Transverse colon (tissue), 4 donors: ENCODE measurements around the gene NPTXR. TPM values are rescaled to one million over a fixed set of nuclear protein-coding genes. Genes with fewer than 3 reads are reported as not detected.

Experiments used
- DNase-seq: peaks from one replicate; pipeline ENCODE4 v3.0.0-alpha.2; 2019
- H3K27ac ChIP-seq, 4 donors: fragments of 200-600 bp; sonication (generic); 2 replicates each; pipeline ENCODE4 v1.5.1; 2016 to 2018; ENCODE audit warnings: inconsistent platforms in 4 of 4
- H3K27me3 ChIP-seq: fragments of 200-600 bp; sonication (generic); 2 replicates; pipeline ENCODE4 v1.5.1; 2017; ENCODE audit warnings: inconsistent platforms
- H3K36me3 ChIP-seq, 4 donors: fragments of 200-600 bp; sonication (generic); 2 replicates each; pipeline ENCODE4 v1.5.1; 2017 to 2019; ENCODE audit warnings: inconsistent platforms in 4 of 4
- H3K4me1 ChIP-seq, 4 donors: fragments of 200-600 bp; sonication (generic); 2 replicates each; pipeline ENCODE4 v1.5.1; 2017 to 2020; ENCODE audit warnings: inconsistent platforms in 4 of 4
- H3K4me3 ChIP-seq, 4 donors: fragments of 200-600 bp; sonication (generic); 1 replicate in 1 of 4; 2 replicates in 3 of 4; pipeline versions ENCODE4 v1.5.1 to v1.6.1; 2017 to 2019; ENCODE audit warnings: inconsistent platforms in 4 of 4
- H3K9me3 ChIP-seq, 2 donors: fragments of 200-600 bp; sonication (generic); 2 replicates each; pipeline ENCODE4 v1.5.1; 2017 to 2019; ENCODE audit warnings: inconsistent platforms in 2 of 2
- EP300 ChIP-seq: sonication (generic); formaldehyde crosslinking; IDR thresholded peaks from one replicate; pipeline ENCODE4 v1.6.1; 2017; ENCODE audit warnings: antibody characterized with exemption, low read depth
- POLR2A ChIP-seq: fragments of 450-650 bp; IDR thresholded peaks from one replicate; pipeline ENCODE4 v1.6.1; 2016; ENCODE audit warnings: antibody characterized with exemption, mild to moderate bottlenecking, moderate library complexity
- POLR2AphosphoS5 ChIP-seq, 3 donors: sonication (generic); formaldehyde crosslinking; IDR thresholded peaks; one replicate each; pipeline ENCODE4 v1.6.1; 2016; ENCODE audit warnings: antibody characterized with exemption in 3 of 3
- WGBS, 2 donors: methylation state at CpG; one replicate each; pipeline ENCODE4 v1.1.5; 2018; ENCODE audit warnings: low coverage in 1 of 2; 5-methylcytosine and 5-hydroxymethylcytosine counted together
- in situ Hi-C, 4 donors: fragments of 200-750 bp; cut with MboI; loops; one replicate each; pipeline versions ENCODE4 v1.15.0 to v1.15.1; 2017; ENCODE audit warnings: low sequenced_read_pairs in 3 of 4, low pct_ligation_motif_present in 1 of 4, low pct_unique_long_range_greater_than_20kb in 1 of 4
- intact Hi-C: fragments of 100-400 bp; cut with DNase I; formaldehyde crosslinking; loops from one replicate; pipeline ENCODE4 v1.15.1; 2023; ENCODE audit warnings: low total_unique reads
- total RNA-seq, 4 donors: library from RNA; depleted of rRNA; stranded (reverse); fragments of >200 nt; gene quantifications; one replicate each; pipeline ENCODE4 v1.1.0, GENCODE V29; 2016
- TF ChIP-seq, protein P1 (sequence below), 5 experiments: fragments of 200-600 bp in 3 of 5; fragments of 450-650 bp in 2 of 5; sonication (generic) in 3 of 5; IDR thresholded peaks; 1 replicate in 2 of 5; 2 replicates in 3 of 5; pipeline ENCODE4 v1.5.1; 2016 to 2017; ENCODE audit warnings: antibody characterized with exemption in 5 of 5, inconsistent platforms in 3 of 5, mild to moderate bottlenecking in 2 of 5, moderate library complexity in 1 of 5

NPTXR gene
- total RNA-seq, 4 donors from 2014 or later: 0.75 to 27.9 (median 1.8) TPM

DNA sequence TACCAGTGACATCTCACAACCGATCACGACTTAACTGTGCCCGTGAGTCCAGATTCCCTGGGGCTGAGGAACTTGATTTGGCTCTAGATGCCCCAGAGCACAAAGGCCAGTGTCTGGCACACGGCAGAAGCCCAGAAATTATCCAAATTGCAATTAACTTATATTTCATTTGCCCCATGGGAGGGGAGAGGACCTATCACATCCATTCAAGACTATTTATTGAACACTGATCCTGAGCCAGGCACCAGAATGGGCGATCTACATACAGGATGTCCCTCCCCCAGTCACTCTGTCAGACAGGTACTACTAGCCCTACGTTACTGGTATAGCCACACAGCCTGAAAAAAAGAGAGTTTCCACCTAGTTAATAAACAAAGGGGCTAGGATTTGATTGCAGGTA lies 55.0 kb downstream of the NPTXR start:
- Histone ChIP-seq H3K36me3 (no peaks in the 10 kb centered on the region), H3K27me3 (no peaks in the 10 kb centered on the region), H3K9me3 (no peaks in the 10 kb centered on the region), H3K4me3 (no peak overlapping the region), H3K4me1 (peaks cover 0 to 22% (median 14%) of the 10 kb centered on the region in 4 donors), H3K27ac (peak overlapping the region; percentile 40 to 73 (median 58))
- DNase-seq: no peak
- no peak for TF ChIP-seq POLR2A
- TF ChIP-seq EP300: no peak
- TF ChIP-seq POLR2AphosphoS5 (IDR thresholded peaks at IDR 0.05): no peak
- TF ChIP-seq, protein P1, sequence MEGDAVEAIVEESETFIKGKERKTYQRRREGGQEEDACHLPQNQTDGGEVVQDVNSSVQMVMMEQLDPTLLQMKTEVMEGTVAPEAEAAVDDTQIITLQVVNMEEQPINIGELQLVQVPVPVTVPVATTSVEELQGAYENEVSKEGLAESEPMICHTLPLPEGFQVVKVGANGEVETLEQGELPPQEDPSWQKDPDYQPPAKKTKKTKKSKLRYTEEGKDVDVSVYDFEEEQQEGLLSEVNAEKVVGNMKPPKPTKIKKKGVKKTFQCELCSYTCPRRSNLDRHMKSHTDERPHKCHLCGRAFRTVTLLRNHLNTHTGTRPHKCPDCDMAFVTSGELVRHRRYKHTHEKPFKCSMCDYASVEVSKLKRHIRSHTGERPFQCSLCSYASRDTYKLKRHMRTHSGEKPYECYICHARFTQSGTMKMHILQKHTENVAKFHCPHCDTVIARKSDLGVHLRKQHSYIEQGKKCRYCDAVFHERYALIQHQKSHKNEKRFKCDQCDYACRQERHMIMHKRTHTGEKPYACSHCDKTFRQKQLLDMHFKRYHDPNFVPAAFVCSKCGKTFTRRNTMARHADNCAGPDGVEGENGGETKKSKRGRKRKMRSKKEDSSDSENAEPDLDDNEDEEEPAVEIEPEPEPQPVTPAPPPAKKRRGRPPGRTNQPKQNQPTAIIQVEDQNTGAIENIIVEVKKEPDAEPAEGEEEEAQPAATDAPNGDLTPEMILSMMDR (IDR thresholded peaks at IDR 0.05): no peak
- intact Hi-C loops: loop anchor here (5.0 kb wide), 1 partner anchor 1543 kb away; no protein-coding TSS in a partner anchor
- in situ Hi-C loops: no loop called here
- WGBS, 2 donors: 36 to 56% methylated on average over 3 to 6 of the region's 6 CpGs

GRCh38 chr22:38788021-38788816 lies 55.6 kb downstream of the NPTXR start:
- Histone ChIP-seq H3K27ac (peak overlapping the region; percentile 40 to 73 (median 58)), H3K36me3 (no peaks in the 10 kb centered on the region), H3K27me3 (no peaks in the 10 kb centered on the region), H3K4me3 (no peak overlapping the region), H3K4me1 (peaks cover 0 to 19% (median 13%) of the 10 kb centered on the region in 4 donors), H3K9me3 (no peaks in the 10 kb centered on the region)
- TF ChIP-seq POLR2A (no peak), POLR2AphosphoS5 (IDR thresholded peaks at IDR 0.05) (peak in 1 of 3 donors; percentile 31)
- DNase-seq: no peak
- in situ Hi-C loops (no loop called here), intact Hi-C loops (loop anchor here (5.0 kb wide), 1 partner anchor 1544 kb away; no protein-coding TSS in a partner anchor)
- 37 to 58% methylated on average over 8 to 16 of the region's 16 CpGs for WGBS, 2 donors

- in situ Hi-C loops: no loop called here
- Histone ChIP-seq H3K9me3 (no peaks in the 10 kb centered on the region), H3K27me3 (no peaks in the 10 kb centered on the region), H3K4me3 (no peak overlapping the region), H3K4me1 (peaks cover 0 to 14% (median 8%) of the 10 kb centered on the region in 4 donors), H3K27ac (peak overlapping the region in 2 of 4 donors; percentile 23 to 47), H3K36me3 (no peaks in the 10 kb centered on the region)
- TF ChIP-seq POLR2A: no peak
- no peak for TF ChIP-seq EP300
- TF ChIP-seq, protein P1 (IDR thresholded peaks at IDR 0.05): no peak
- TF ChIP-seq POLR2AphosphoS5 (IDR thresholded peaks at IDR 0.05): no peak
- intact Hi-C loops: loop anchor here (5.0 kb wide), 1 partner anchor 1546 kb away; no protein-coding TSS in a partner anchor
- 77% methylated on average over 3 of the region's 3 CpGs; no CpG with 5 or more reads in 1 of the 2 donors for WGBS, 2 donors
- no peak for DNase-seq
These were observed 57.2 kb downstream of the NPTXR start for GRCh38 chr22:38786631-38787030.

DNA sequence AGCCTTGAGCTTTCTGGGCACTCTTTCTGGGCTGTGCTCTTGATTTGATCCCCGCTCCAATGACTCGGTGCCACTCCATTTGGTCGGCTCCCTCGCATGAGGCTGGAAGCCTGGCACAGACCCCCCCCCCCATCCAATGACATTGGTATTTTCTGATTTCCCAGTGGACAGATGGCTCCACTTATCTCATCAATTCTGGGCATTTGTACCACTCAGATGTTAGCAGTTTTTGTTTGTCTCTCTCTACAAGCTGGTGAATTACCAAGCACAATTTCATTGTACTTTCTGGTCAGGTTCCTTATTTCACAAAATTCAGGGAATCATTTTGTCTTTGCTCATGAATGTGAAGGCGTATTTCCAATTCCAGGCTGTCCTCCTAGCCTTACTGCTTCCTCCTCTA lies 59.0 kb downstream of the NPTXR start:
- H3K27me3 ChIP-seq: no peaks in the 10 kb centered on the region
- no peak overlapping the region for H3K4me3 ChIP-seq
- H3K4me1 ChIP-seq: peaks cover 0 to 14% (median 8%) of the 10 kb centered on the region in 4 donors
- no peaks in the 10 kb centered on the region for H3K9me3 ChIP-seq
- WGBS, 2 donors: 94 to 100% methylated on average over 1 to 5 of the region's 5 CpGs
- peaks cover 0 to 3% (median 0%) of the 10 kb centered on the region in 4 donors for H3K36me3 ChIP-seq
- TF ChIP-seq, protein P1 (IDR thresholded peaks at IDR 0.05): no peak
- no peak for TF ChIP-seq EP300
- TF ChIP-seq POLR2A: no peak
- no peak for TF ChIP-seq POLR2AphosphoS5 (IDR thresholded peaks at IDR 0.05)
- intact Hi-C loops (loop anchor here (5.0 kb wide), 1 partner anchor 1547 kb away; no protein-coding TSS in a partner anchor), in situ Hi-C loops (no loop called here)
- H3K27ac ChIP-seq: no peak overlapping the region
- DNase-seq: no peak
